Activated T-helper 2 cell treated with anti-CD3 and anti-CD28 coated beads, Interferon-gamma antibody, Interleukin-2, Interleukin-4, amounts not matched to agents 10 μg/mL and 5 μg/mL and 100 μg/mL, durations not matched to agents 14 hours and 24 hours and 36 hours (primary cell): ENCODE results near the gene KCNQ4. TPM values are rescaled to one million over a fixed set of nuclear protein-coding genes. Genes with fewer than 3 reads are reported as not detected.
A peak's percentile ranks its signal among the peaks of the same experiment; 100 is the strongest.

Source experiments
- DNase-seq: peaks from one replicate; pipeline ENCODE4 v3.0.0; 2021; ENCODE audit warnings: low spot score
- H3K27ac Mint-ChIP-seq: one replicate; pipeline ENCODE4 v1.8.0; 2021; ENCODE audit warnings: mixed read lengths
- H3K27me3 Mint-ChIP-seq: one replicate; pipeline ENCODE4 v1.8.0; 2021; ENCODE audit warnings: low read depth, mixed read lengths
- H3K36me3 Mint-ChIP-seq: one replicate; pipeline ENCODE4 v1.8.0; 2021; ENCODE audit warnings: low read depth, mixed read lengths
- H3K4me1 Mint-ChIP-seq: one replicate; pipeline ENCODE4 v1.8.0; 2021; ENCODE audit warnings: low read depth, mixed read lengths
- H3K4me3 Mint-ChIP-seq: one replicate; pipeline ENCODE4 v1.8.0; 2021; ENCODE audit warnings: low read depth, mild to moderate bottlenecking, moderate library complexity, mixed read lengths
- H3K9me3 Mint-ChIP-seq: one replicate; pipeline ENCODE4 v1.8.0; 2021; ENCODE audit warnings: mixed read lengths
- intact Hi-C: fragments of 100-400 bp; cut with micrococcal nuclease; formaldehyde crosslinking; loops from one replicate; pipeline ENCODE4 v1.15.1; 2023
- total RNA-seq: library from RNA; stranded (reverse); gene quantifications from 2 replicates; pipeline ENCODE4 v1.2.3, GENCODE V29; 2022

KCNQ4 gene
- total RNA-seq, 1 donor from 2014 or later, result 0.78 TPM

DNA sequence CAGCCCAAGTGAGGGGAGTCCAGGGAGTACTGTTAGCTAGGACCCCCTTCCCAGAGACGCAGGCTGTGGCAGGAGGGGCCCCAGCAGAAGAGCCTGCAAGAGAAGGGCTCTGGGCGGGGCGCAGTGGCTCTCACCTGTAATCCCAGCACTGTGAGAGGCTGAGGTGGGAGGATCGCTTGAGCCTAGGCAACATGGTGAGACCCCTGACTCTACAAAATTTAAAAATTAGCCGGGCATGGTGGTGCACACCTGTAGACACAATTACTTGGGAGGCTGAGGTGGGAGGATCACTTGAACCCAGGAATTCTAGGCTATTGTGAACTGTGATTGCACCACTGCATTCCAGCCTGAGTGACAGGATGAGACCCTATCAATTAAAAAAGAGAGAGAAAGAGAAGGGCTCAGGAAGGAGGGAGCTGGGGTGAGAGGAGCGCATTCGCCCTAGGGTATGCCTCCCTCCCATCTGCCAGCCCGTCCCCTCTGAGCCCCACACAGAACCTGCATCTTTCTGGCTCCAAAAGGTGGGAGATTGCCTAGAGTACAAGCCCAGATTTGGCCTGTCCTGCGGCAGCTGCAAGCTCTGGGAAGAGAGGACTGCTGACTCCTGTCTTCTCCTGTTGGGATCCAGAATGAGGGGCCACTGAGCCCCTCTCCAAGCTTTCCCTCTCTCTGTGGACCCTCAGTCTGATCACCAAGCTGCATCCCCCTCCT, 3.6 kb downstream of the KCNQ4 start:
- H3K36me3 Mint-ChIP-seq, result no peaks in the 10 kb centered on the region
- no peak overlapping the region for H3K27ac Mint-ChIP-seq

GRCh38 chr1:40787737-40788560, 4.4 kb downstream of the KCNQ4 start:
- Mint-ChIP-seq H3K27me3 (peaks cover 28% of the 10 kb centered on the region), H3K36me3 (no peaks in the 10 kb centered on the region), H3K4me3 (no peak overlapping the region), H3K4me1 (peaks cover 4% of the 10 kb centered on the region), H3K9me3 (no peaks in the 10 kb centered on the region), H3K27ac (no peak overlapping the region)
- no peak for DNase-seq
- intact Hi-C loops, result no loop called here

More for the DNA sequence above, 3.6 kb downstream of the KCNQ4 start:
- H3K4me3 Mint-ChIP-seq, result no peak overlapping the region
- peaks cover 4% of the 10 kb centered on the region for H3K4me1 Mint-ChIP-seq
- peaks cover 33% of the 10 kb centered on the region for H3K27me3 Mint-ChIP-seq
- no peaks in the 10 kb centered on the region for H3K9me3 Mint-ChIP-seq
- DNase-seq, result no peak
- intact Hi-C loops, result no loop called here

- no peak for DNase-seq
- Mint-ChIP-seq H3K27me3 (peaks cover 24% of the 10 kb centered on the region), H3K4me1 (no peaks in the 10 kb centered on the region), H3K27ac (no peak overlapping the region), H3K36me3 (no peaks in the 10 kb centered on the region), H3K4me3 (no peak overlapping the region), H3K9me3 (no peaks in the 10 kb centered on the region)
- intact Hi-C loops, result no loop called here
Observed at GRCh38 chr1:40788561-40789341, 5.2 kb downstream of the KCNQ4 start.

DNA sequence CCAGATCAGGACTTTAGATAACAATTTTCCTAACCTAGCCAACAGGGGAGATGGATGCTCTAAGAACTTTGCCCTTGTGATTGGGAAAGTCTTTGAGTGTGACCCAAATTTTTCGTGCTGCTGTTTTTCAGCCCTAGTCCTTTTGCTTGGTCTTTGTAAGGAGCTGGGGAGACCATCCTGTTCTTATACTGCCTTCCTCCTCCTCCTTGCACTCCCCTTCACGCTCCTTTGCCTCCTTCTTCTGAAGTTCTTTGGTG, 5.7 kb downstream of the KCNQ4 start:
- DNase-seq, result no peak
- intact Hi-C loops, result no loop called here
- Mint-ChIP-seq H3K27me3 (peaks cover 24% of the 10 kb centered on the region), H3K4me3 (no peak overlapping the region), H3K36me3 (no peaks in the 10 kb centered on the region), H3K9me3 (no peaks in the 10 kb centered on the region), H3K4me1 (no peaks in the 10 kb centered on the region), H3K27ac (no peak overlapping the region)

GRCh38 chr1:40789661-40790430, 6.3 kb downstream of the KCNQ4 start:
- H3K9me3 Mint-ChIP-seq, result no peaks in the 10 kb centered on the region
- intact Hi-C loops, result no loop called here
- H3K4me3 Mint-ChIP-seq, result no peak overlapping the region
- DNase-seq, result no peak
- no peaks in the 10 kb centered on the region for H3K36me3 Mint-ChIP-seq
- H3K4me1 Mint-ChIP-seq, result no peaks in the 10 kb centered on the region
- peaks cover 19% of the 10 kb centered on the region for H3K27me3 Mint-ChIP-seq
- H3K27ac Mint-ChIP-seq, result no peak overlapping the region

DNA sequence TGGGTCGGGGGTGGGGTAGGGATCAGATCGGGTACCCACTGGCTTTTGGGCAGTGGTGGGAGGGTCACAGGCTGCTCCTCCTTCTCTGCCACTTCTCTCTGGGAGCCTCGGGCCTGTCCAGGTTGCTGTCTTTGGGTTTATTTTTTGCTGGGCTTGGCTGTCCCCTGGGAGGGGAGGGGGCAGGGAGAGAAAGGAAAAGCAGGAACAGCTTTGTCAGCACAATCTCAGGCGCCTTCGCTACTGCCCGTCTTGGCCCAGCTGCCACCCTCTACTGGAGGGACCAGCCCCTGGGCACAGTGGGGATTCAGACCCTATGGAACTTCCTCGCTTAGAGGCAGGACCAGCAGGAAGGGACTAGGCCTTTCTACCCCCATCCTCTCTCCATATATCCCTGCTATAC, 8.4 kb downstream of the KCNQ4 start:
- H3K27me3 Mint-ChIP-seq, result peaks cover 5% of the 10 kb centered on the region
- peaks cover 14% of the 10 kb centered on the region for H3K4me1 Mint-ChIP-seq
- no peak overlapping the region for H3K4me3 Mint-ChIP-seq
- no peaks in the 10 kb centered on the region for H3K36me3 Mint-ChIP-seq
- H3K27ac Mint-ChIP-seq, result no peak overlapping the region
- intact Hi-C loops, result no loop called here
- DNase-seq, result no peak
- no peaks in the 10 kb centered on the region for H3K9me3 Mint-ChIP-seq

DNA sequence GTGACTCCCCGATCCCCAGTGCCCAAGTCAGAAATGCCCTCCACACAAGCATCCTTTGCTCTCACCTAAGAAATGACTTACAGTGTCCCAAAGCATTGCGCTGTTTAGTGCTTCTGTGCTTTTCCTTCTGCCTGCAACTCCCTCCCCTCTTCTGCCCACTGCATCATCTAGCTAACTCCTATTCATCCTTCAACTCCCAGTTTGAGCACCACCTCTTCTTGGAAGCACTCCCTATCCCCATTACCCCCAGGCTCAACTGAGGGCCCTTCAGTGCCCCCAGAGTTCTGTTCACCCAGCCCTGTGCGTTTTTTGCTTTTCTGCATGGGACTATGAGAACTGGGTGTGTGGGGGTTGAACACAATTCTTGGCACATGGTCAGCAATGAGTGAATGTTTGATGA, 10.0 kb downstream of the KCNQ4 start:
- H3K4me3 Mint-ChIP-seq, result no peak overlapping the region
- intact Hi-C loops, result no loop called here
- H3K27ac Mint-ChIP-seq, result no peak overlapping the region
- DNase-seq, result no peak
- peaks cover 22% of the 10 kb centered on the region for H3K4me1 Mint-ChIP-seq
- no peaks in the 10 kb centered on the region for H3K36me3 Mint-ChIP-seq
- H3K27me3 Mint-ChIP-seq, result peaks cover 2% of the 10 kb centered on the region
- no peaks in the 10 kb centered on the region for H3K9me3 Mint-ChIP-seq

DNA sequence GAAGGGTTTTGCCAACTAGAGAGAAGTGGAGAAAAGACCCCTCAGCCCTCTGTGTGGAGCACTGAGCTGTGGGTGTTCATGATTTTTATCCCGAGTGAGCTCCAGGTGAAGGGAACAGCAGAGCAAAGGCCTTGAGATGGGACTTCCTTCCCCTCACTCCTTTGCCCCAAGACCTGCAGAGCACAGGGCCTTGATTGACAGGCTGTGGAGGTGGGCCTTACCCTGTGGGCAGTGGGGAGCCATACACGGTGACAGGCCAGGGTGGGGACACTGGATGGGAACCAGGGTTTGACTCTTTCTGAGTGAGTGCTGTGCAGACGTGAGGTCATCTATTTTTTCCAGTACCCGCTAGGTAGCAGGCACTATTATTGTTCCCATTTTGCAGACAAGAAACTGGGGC, 10.5 kb downstream of the KCNQ4 start:
- Mint-ChIP-seq H3K4me1 (peaks cover 22% of the 10 kb centered on the region), H3K4me3 (no peak overlapping the region), H3K27me3 (peaks cover 2% of the 10 kb centered on the region), H3K27ac (no peak overlapping the region), H3K36me3 (no peaks in the 10 kb centered on the region), H3K9me3 (no peaks in the 10 kb centered on the region)
- intact Hi-C loops, result no loop called here
- no peak for DNase-seq

GRCh38 chr1:40794974-40795715, 11.6 kb downstream of the KCNQ4 start:
- Mint-ChIP-seq H3K36me3 (no peaks in the 10 kb centered on the region), H3K27ac (peak overlapping the region; percentile 53), H3K27me3 (no peaks in the 10 kb centered on the region), H3K4me3 (peak overlapping the region; percentile 3), H3K9me3 (no peaks in the 10 kb centered on the region), H3K4me1 (peaks cover 22% of the 10 kb centered on the region)
- no peak for DNase-seq
- intact Hi-C loops, result no loop called here

- Mint-ChIP-seq H3K36me3 (no peaks in the 10 kb centered on the region), H3K4me1 (peaks cover 28% of the 10 kb centered on the region), H3K27ac (peak overlapping the region; percentile 53), H3K9me3 (no peaks in the 10 kb centered on the region), H3K4me3 (peak overlapping the region; percentile 3), H3K27me3 (no peaks in the 10 kb centered on the region)
- no peak for DNase-seq
- intact Hi-C loops, result no loop called here
Observed at GRCh38 chr1:40795811-40796586, 12.4 kb downstream of the KCNQ4 start.

DNA sequence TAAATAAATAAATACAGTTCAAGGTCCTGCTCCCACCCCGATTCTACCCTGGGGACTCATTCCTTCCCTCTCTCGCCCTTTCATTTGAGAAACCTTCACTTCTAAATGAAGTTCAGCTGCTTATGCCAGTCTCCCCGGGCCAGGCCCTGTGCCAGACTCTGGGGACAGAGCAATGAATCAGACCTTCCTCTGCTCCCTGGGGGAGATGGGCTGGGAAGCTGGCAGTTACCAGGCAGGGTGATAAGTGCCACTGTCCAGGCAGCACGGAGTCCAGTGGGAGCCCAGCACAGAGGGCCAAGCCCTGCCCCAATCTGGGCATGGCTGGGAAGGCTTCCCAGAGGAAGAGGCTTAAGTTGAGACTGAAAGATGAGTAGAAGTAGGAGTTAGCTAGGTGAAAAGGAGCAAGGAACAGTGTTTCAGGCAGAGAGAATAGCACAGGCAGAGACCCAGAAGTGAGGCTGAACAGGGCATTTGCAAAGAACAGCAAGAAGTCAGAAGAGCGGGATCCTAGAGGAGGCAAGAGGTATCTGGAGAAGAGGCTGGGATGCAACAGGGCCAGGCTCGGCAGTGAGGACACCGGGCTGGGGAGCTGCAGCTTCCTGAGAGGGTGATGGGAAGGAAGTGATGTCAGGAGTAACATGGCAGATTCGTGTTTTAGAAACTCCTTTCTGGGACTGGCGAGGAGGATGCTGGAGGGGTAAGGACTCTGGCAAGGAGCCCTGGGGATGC, 13.5 kb downstream of the KCNQ4 start:
- no peaks in the 10 kb centered on the region for H3K9me3 Mint-ChIP-seq
- DNase-seq, result no peak
- intact Hi-C loops, result no loop called here
- peaks cover 38% of the 10 kb centered on the region for H3K4me1 Mint-ChIP-seq
- H3K27ac Mint-ChIP-seq, result peak overlapping the region; percentile 25
- H3K4me3 Mint-ChIP-seq, result no peak overlapping the region
- no peaks in the 10 kb centered on the region for H3K36me3 Mint-ChIP-seq
- no peaks in the 10 kb centered on the region for H3K27me3 Mint-ChIP-seq
